Stomach (tissue), 4 donors: ENCODE data around the gene PLEKHM3.

Experiments used
- CTCF ChIP-seq, 7 experiments: fragments of 450-650 bp in 4 of 7; fragments of 200-600 bp in 3 of 7; sonication (generic) in 3 of 7; IDR thresholded peaks; one replicate each; pipeline ENCODE4 v1.5.1; 2016 to 2019; ENCODE audit warnings: antibody characterized with exemption in 7 of 7, control low read depth in 2 of 7, mild to moderate bottlenecking in 1 of 7
- POLR2A ChIP-seq, 4 donors: fragments of 450-650 bp; IDR thresholded peaks; one replicate each; pipeline ENCODE4 v1.6.1; 2016; ENCODE audit warnings: antibody characterized with exemption in 4 of 4, control low read depth in 2 of 4, mild to moderate bottlenecking in 1 of 4, moderate library complexity in 1 of 4

DNA sequence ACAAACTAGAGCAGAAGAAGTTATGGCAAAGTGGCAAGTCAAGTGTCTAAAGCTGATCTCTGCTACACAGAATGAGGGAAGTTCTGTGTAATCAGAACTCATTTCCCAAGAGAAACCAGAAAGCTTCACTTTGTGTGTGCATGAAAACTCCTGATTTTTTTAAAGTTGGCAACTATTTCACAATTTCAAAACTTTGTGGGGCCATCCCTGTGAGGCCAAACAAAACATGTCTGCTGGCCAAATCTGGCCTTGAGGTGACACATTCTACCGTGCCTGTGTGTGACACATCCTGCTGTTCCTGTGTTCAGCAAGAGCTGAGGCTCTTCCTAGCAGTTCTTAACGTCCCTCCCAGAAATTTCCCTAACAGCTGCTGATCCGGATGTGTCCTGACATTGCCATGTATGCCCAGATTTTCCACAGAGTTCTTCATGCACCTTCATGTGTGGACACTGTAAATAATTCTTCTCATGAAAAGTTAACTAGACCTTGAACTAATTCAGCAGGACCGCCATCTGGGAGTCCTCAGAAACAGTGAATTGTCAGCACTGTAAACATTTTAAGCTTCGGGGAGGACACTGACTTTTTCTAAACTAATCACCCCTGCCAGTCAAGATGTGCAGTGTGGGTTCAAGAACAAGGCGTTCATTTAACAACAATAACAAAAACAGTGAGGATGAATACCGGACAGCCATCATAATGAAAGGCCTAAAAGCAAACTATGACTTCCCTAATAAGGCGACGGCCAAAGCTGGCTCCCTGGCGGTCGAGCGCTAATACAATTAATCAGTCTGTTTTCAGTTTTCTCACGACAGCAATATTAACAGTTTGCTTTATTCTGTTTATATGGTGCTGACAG, 99.0 kb downstream of the PLEKHM3 start:
- TF ChIP-seq CTCF (IDR thresholded peaks at IDR 0.05) (no peak), POLR2A (IDR thresholded peaks at IDR 0.05) (no peak)
